Tibial nerve (tissue), 4 donors: Measurements from ENCODE around the gene MYCBPAP.

ENCODE experiments used
- EP300 ChIP-seq, 2 donors: sonication (generic); formaldehyde crosslinking; IDR thresholded peaks; one replicate each; pipeline ENCODE4 v1.6.1; 2017; ENCODE audit warnings: antibody characterized with exemption in 2 of 2, mild to moderate bottlenecking in 1 of 2
- POLR2A ChIP-seq, 2 donors: fragments of 450-650 bp; IDR thresholded peaks; one replicate each; pipeline ENCODE4 v1.6.1; 2017; ENCODE audit warnings: antibody characterized with exemption in 2 of 2, mild to moderate bottlenecking in 2 of 2, moderate library complexity in 2 of 2
- TF ChIP-seq, protein P1 (sequence below), 5 experiments: fragments of 200-600 bp in 3 of 5; fragments of 450-650 bp in 2 of 5; sonication (generic) in 3 of 5; IDR thresholded peaks; one replicate each; pipeline ENCODE4 v1.5.1; 2016 to 2019; ENCODE audit warnings: antibody characterized with exemption in 5 of 5, mild to moderate bottlenecking in 3 of 5, moderate library complexity in 2 of 5

- TF ChIP-seq, protein P1, sequence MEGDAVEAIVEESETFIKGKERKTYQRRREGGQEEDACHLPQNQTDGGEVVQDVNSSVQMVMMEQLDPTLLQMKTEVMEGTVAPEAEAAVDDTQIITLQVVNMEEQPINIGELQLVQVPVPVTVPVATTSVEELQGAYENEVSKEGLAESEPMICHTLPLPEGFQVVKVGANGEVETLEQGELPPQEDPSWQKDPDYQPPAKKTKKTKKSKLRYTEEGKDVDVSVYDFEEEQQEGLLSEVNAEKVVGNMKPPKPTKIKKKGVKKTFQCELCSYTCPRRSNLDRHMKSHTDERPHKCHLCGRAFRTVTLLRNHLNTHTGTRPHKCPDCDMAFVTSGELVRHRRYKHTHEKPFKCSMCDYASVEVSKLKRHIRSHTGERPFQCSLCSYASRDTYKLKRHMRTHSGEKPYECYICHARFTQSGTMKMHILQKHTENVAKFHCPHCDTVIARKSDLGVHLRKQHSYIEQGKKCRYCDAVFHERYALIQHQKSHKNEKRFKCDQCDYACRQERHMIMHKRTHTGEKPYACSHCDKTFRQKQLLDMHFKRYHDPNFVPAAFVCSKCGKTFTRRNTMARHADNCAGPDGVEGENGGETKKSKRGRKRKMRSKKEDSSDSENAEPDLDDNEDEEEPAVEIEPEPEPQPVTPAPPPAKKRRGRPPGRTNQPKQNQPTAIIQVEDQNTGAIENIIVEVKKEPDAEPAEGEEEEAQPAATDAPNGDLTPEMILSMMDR (IDR thresholded peaks at IDR 0.05) = peak in 2 of 5 experiments; percentile 15 to 42
- peak in 1 of 2 donors; percentile 53 for TF ChIP-seq POLR2A (IDR thresholded peaks at IDR 0.05)
- TF ChIP-seq EP300 (IDR thresholded peaks at IDR 0.05) = peak in 1 of 2 donors; percentile 46
These were observed at the start of gene MYCBPAP for GRCh38 chr17:50507871-50508572.
